ENCODE results near the gene NFE2L1. TPM values are rescaled to one million over a fixed set of nuclear protein-coding genes. Genes with fewer than 3 reads are reported as not detected.

NFE2L1 gene
- total and polyA plus RNA-seq, 9 of the 15 experiments (the other 6 are each of a cell fraction or from before 2014, with no cell fraction given) = 2.0 to 68.6 (median 39.7) TPM

- TF ChIP-seq MBD1 (CRISPR knock-in tag; IDR thresholded peaks at IDR 0.05) = no peak
- peak; percentile 74; the same call in 1 of the 2 replicates for TF ChIP-seq BRD4 (IDR thresholded peaks at IDR 0.05)
- no peak for TF ChIP-seq HMG20A (CRISPR knock-in tag; conservative IDR thresholded peaks at IDR 0.05)
- no peak; the same call in 1 of the 2 replicates for TF ChIP-seq TCF3 (CRISPR knock-in tag; IDR thresholded peaks at IDR 0.05)
- TF ChIP-seq, protein P1, sequence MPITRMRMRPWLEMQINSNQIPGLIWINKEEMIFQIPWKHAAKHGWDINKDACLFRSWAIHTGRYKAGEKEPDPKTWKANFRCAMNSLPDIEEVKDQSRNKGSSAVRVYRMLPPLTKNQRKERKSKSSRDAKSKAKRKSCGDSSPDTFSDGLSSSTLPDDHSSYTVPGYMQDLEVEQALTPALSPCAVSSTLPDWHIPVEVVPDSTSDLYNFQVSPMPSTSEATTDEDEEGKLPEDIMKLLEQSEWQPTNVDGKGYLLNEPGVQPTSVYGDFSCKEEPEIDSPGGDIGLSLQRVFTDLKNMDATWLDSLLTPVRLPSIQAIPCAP (CRISPR knock-in tag; IDR thresholded peaks at IDR 0.05; ENCODE audit: borderline replicate concordance) = peak; percentile 78; the same call in 1 of the 2 replicates
- TF ChIP-seq, protein P2, sequence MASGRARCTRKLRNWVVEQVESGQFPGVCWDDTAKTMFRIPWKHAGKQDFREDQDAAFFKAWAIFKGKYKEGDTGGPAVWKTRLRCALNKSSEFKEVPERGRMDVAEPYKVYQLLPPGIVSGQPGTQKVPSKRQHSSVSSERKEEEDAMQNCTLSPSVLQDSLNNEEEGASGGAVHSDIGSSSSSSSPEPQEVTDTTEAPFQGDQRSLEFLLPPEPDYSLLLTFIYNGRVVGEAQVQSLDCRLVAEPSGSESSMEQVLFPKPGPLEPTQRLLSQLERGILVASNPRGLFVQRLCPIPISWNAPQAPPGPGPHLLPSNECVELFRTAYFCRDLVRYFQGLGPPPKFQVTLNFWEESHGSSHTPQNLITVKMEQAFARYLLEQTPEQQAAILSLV (tag; IDR thresholded peaks at IDR 0.05) = 0 out of 2 replicates have a peak, but pooled peaks have one; percentile 16
These were observed at the start of gene NFE2L1 (continued) for GRCh38 chr17:48047741-48048383.
